ENCODE data around the gene NIT1. TPM values are rescaled to one million over a fixed set of nuclear protein-coding genes. Genes with fewer than 3 reads are reported as not detected.

Gene NIT1
- 10 to 100 TPM in 11 of 12 donors, not detected in 1; 25.2 to 35.4 (median 30.8) TPM for polyA plus RNA-seq (ENCODE audit: insufficient read length in 12 of 12)
- long read RNA-seq, donor 1, transcript NIT1-203 (7 exons, 1,362 nt) = major isoform, 10 of 42 reads
- long read RNA-seq, donor 1, partial matches to known transcripts = 28 of 42 reads
- long read RNA-seq, donor 1, other reads (novel, unspliced or antisense) = 0 of 42 reads
- long read RNA-seq, donor 2, transcript NIT1-203 (7 exons, 1,362 nt) = major isoform, 11 of 14 reads
- long read RNA-seq, donor 2, partial matches to known transcripts = 0 of 14 reads
- long read RNA-seq, donor 2, other reads (novel, unspliced or antisense) = 0 of 14 reads
- long read RNA-seq, donor 3, partial matches to known transcripts = 0 of 5 reads
- long read RNA-seq, donor 3, other reads (novel, unspliced or antisense) = 0 of 5 reads
- long read RNA-seq, donor 4, transcript NIT1-203 (7 exons, 1,362 nt) = major isoform, 9 of 12 reads
- long read RNA-seq, donor 4, partial matches to known transcripts = 0 of 12 reads
- long read RNA-seq, donor 4, other reads (novel, unspliced or antisense) = 0 of 12 reads
- long read RNA-seq, donor 5, transcript NIT1-216 (6 exons, 1,351 nt) = minor isoform, 5 of 14 reads
- long read RNA-seq, donor 5, transcript NIT1-203 (7 exons, 1,362 nt) = major isoform, 8 of 14 reads
- long read RNA-seq, donor 5, partial matches to known transcripts = 0 of 14 reads
- long read RNA-seq, donor 5, other reads (novel, unspliced or antisense) = 0 of 14 reads
- long read RNA-seq, donor 6, partial matches to known transcripts = 0 of 6 reads
- long read RNA-seq, donor 6, other reads (novel, unspliced or antisense) = 0 of 6 reads
- long read RNA-seq, donor 7, partial matches to known transcripts = 0 of 4 reads
- long read RNA-seq, donor 7, other reads (novel, unspliced or antisense) = 0 of 4 reads
- long read RNA-seq, donor 8, transcript NIT1-203 (7 exons, 1,362 nt) = major isoform, 8 of 12 reads
- long read RNA-seq, donor 8, partial matches to known transcripts = 0 of 12 reads
- long read RNA-seq, donor 8, other reads (novel, unspliced or antisense) = 0 of 12 reads
- long read RNA-seq, donor 9, partial matches to known transcripts = 0 of 6 reads
- long read RNA-seq, donor 9, other reads (novel, unspliced or antisense) = 0 of 6 reads
- long read RNA-seq, donor 10, transcript NIT1-203 (7 exons, 1,362 nt) = major isoform, 5 of 35 reads
- long read RNA-seq, donor 10, partial matches to known transcripts = 17 of 35 reads
- long read RNA-seq, donor 10, other reads (novel, unspliced or antisense) = 9 of 35 reads
- long read RNA-seq, donor 11, transcript NIT1-203 (7 exons, 1,362 nt) = major isoform, 6 of 46 reads
- long read RNA-seq, donor 11, partial matches to known transcripts = 24 of 46 reads
- long read RNA-seq, donor 11, other reads (novel, unspliced or antisense) = 13 of 46 reads

DNA sequence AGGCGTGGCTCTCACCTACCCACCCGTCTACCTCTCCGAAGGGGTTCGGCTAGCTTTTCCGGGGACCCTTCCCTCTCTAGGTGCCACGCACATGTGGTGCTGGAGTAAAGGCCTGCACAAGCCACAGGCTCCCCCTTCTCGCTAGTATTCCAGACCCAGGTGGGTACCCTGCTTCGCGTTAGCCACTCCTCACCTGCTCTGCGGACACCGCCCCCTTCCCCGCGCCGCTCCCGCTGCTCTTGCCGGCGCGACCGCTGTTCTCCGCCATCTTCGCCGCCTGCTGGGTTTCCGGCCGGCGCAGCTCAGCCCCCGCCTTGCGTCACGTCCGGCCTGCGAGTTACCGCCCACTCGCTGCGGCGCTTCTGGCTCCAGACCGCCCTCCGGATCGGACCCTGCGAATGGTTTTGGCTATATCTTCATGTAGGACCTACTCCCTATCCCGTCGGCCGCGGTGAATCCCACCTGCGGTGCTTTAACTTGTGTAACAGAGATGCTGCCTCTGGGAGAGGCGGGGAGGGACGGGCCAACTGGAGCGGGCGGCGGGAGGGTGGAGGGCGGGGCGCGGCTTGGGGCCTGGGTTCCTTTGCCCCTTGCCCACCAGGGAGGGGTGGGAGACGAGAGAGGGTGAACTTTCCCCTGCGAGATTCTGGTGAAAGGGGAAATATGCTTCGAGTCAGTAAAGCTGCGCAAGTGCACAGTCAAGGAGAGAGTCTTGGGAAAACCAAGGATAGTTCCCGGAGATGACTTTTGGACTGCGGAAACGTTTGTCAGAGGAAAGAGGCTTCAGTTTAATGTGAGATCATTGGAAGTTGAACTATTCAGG lies at the start of gene NIT1, which contains the start of gene PFDN2:
TSS of gene NIT1 (plus strand) at position 347 of the 823 bp plus-strand sequence. CDS start at position 419, 72 bp downstream.
TSS of gene PFDN2 (minus strand) at position 279 of the 823 bp plus-strand sequence. CDS start at position 268, 11 bp downstream.
- DNase-seq = peak; percentile 91

DNA sequence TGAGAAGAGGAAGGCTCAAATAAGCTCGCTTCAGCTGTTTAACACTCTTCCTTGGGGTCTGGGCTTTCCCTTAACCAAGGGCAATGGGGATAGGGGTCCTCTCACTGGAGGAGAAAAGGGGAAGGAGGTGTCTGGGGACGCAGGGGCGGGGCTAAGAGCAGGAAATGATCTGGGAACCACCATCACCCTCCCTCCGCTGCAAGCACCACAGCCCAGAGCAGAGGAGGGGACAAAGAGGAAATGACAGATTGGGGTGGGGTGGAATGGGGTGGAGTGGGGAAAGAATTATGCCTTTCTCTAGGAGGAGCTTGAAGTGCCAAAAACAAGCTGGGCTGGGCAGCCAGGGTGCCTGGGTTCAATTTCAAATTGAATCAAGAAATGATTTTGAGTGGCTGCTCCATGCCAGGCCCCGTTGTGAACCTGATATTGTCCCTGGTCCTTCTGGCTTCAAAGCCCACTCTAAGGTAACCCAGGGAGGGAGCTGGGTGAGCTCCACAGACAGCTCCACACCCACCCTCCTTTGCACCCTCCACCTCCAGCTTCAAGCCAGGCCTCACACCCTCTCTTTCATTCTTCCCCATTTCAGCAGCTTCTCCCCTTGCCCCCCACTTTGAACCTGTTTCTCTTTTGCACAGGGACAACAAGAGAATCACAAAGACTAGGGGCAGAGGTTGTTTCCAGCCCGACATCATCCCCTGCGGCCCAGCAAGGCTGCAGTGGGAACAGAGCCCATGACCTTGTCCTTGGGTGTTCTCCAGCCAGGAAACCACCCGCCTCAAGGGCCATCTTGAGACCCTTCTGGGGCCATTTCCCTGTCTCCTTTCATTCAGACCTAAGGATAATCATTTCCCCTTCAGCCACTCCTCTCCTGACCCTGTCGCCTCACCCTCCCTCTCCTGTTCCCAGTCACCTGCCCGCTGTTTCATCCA lies 49.3 kb upstream of the NIT1 start:
- DNase-seq = peak; percentile 37

DNA sequence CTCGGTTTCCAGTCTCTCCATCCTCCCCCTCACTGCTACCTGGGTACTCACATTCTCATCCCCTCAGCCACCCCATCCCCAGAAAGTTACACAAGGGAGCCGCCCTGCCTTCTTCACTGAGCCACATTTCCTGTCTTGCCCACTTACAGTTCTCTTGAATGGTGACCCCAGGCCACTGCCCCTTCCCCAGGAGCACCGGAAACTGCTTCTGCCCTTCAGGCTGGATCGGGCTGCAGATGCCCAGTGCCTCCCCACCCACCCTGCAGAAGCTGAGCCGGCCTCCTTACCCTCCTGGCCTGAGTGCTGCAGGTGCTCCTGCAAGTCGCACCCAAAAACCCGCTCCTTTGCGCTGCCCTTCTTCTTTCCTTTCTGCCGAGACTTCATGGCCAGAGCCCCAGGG lies 48.7 kb upstream of the NIT1 start:
- no peak for DNase-seq

DNA sequence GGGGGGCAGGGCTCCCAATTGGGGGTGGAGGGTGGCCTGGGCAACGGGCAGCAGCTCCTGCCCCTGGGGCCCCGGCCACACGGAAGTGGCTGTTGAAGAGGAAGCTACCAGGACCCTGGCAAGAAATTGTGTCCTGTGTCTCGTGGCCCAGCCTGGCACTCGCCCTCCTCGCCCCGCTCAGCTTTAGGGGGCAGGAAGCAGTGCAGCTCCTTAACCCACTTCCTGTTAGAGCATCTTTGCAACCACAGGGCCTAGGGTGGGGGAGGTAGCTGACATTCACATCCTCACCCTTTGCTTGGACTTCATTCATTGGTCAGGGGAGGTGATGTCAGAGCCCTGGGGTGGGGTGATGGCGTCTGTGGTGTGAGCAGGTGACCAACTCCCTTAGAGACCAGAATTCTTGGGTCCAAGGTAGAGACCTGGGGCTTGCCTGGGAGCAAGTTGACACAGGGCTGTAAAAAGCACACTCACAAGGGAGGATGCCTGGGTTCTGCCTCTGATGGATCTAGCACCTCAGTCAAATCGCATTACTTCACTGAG lies 48.1 kb upstream of the NIT1 start, which contains the start of gene ARHGAP30:
TSS of gene ARHGAP30 (minus strand) at position 161 of the 540 bp plus-strand sequence. CDS start 267 bp downstream, outside the sequence.
- DNase-seq = peak; percentile 11

DNA sequence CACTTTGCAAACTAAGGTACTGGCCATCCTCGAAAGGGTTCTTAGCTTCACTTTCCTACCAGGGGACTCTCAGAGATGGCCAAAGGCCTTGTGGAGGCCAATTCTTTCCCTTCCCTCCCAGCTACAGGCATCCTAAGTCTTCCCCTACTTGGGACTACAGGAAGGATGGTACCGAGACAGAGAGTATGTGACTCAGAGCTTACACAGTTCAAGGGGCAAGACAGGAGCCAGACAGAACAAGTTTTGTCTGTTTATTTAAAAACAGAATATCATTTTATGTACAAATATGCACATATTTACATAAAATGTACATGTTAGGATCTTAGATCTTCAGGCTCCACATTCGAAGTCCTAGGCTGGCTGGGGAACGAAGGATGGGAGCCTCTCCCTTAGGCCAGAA lies 47.1 kb upstream of the NIT1 start:
- DNase-seq = no peak

- peak; percentile 35 for DNase-seq
Observed at GRCh38 chr1:161071886-161072371, 46.0 kb upstream of the NIT1 start.

DNA sequence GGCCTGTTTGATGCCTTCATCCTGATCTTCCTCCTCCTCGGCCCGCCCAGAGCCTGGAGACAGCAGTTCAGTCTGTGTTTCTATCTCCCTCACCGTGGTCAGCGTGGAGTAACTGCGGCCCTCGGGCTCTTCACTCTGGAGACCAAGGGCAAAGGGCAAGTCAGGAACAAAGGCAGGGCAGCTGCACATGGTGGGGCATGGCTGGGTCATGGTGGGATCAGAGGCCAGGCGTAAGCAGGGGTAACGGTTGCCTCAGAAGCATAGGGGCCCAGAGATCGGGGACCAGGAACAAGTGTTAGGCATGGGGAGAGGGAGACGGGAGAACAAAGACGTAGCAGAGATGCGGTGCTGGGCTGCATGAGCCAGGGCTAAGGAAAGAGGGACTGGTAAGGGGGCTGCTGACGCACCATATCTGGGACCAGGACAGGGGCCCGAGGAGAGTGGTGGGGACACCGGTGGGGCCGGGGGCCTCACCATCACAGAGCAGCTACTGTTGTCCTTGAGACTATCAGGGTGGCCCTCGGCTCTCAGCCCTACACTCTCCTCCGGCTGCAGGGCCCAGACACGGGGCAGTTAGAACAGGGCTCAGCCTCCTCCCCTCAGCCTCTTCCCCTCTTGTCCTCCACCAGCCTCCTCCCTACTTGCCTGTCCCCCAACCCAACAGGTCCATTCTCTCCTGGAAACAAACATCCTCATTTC lies 45.0 kb upstream of the NIT1 start:
- no peak for DNase-seq

DNA sequence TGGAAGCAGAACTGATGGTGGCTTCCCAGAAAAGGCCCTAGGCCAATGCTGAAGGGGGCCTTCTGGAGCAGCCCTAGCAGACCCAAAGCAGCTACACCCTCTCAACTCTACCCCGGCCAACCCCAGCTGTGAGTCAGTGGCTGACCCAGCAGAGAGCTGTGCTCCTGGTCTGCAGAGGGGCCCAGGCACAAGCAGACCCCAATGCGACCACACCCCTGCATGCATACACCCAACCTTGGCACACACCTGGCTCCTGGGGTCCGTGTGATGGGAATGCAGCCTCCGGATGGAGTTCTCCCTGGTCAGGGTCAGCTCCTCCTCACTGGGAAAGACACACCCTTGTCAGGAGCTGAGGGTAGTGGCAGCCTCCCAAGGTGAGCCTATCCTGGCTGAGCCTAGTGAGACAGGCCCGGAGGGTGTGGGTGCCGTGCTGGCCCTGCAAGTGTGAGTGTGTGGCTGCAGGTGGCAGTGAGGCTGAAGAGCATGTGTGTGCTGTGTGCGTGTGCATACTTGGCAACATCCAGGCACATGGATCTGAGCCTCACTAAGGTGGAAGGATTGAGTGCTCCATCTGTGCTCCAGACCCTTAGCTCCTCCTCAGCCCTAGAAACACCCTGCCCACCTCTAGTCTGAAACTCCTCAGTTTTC lies 44.3 kb upstream of the NIT1 start:
- DNase-seq = no peak

DNA sequence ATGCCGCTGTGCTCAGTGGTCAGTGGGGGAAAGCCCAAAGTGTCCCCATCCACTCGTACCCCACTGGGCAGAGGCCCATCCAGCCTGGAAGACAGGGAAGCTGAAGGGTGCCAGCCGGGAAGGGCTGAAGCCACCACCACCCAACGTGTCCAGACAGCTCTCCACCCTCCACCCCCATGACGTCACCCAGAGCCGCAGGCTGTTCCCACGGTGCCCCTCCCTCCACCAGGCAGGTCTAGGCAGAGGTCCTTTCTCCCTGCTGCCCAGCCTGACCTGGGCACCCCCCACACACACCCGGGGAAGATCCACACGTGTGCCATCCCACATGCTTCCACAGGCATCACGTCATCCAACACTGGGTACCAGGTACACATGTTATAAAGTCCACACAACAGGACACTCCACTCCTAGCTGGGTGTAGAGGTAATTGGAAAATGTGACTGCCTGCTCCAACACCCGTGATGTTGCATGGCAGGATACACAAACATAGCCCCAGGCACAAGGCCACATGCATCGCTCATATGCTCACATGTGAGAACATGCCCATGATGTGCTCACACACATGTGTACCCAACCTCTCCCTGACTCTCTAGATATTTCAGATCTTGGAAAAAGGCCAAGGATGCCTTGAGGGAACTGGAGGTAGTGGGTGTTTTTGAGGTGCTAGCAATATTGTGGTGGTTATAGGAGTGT lies 43.1 kb upstream of the NIT1 start:
- DNase-seq = no peak

- no peak for DNase-seq
Observed at GRCh38 chr1:161076410-161076809, 41.5 kb upstream of the NIT1 start.

DNA sequence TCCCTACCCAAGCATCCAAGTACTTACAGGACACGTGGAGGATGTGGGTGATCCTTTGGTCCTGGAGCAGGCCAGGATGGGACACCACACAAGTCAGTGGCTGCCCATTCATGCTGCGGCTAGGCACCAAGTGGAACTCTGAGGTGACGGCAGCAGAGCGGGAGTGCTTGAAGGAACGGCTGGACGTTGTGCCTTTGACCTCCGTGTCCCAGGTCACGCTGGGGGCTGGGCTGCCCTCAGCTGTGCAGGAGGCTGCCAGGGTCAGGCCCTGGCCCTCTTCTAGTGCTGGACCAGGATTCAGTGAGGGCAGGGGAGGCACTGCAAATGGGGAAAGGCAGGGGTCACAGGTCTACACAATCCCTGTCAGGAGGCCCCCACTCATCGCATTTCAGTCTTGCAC lies 40.5 kb upstream of the NIT1 start:
- DNase-seq = no peak

DNA sequence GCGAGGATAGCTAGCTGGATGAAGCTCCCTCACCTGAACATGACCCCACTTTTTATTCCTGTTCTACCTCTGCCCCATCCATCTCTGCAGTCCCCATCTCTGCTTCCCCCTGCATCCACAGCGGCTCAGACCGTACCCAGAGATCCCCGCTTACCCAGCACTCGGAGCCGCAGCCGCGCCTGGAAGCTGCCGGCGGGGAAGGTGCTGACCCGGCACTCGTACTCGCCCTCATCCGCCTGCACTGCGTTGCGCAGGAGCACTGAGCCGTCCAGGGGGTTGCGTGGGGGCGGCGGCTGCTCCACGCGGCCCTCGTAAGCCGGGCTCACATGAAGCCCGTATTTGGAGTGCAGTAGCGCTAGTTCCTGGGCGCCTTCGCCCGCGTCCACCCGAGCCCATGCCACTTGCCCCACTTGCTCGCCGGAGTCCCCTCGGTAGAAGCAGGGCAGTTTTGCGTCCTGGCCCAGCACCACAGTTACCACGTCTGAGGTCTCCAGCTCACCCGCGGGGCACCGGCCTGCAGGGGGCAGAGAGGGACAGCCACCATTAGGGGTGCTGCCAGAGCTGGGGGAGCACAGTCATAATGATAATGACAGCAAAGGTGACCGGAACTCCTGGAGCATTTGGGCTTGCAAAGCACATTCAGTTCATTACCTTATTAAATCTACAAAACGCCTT lies 38.3 kb upstream of the NIT1 start:
- DNase-seq = no peak

GRCh38 chr1:161080441-161081405 lies 37.2 kb upstream of the NIT1 start:
- DNase-seq = no peak

DNA sequence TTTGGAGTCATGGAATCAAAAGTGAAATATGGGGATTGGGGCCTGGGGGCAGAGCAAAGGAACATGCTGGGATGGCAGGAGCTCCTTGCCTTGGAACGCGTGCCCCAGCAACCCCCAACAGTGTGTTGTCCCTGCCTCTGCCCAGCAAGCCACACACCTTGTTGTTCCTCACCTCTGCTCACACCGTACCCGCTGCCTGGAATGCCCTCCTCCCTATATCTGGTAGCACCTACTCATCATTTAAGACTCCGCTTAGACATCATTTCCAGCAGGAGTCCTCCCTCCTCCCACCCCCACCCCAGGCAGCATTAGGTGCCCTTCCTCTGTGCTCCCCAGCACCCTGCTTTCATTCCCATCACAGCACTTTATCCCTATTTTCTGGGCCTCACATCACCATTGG lies 36.4 kb upstream of the NIT1 start:
- no peak for DNase-seq

- no peak for DNase-seq
Observed at GRCh38 chr1:161082483-161082882, 35.4 kb upstream of the NIT1 start.

Measured in muscle of arm (tissue), 14 donors.